Endothelial cell of hepatic sinusoid (primary cell): ENCODE measurements around the gene TAF4B.
"Not testable (repeated sequence)": the region's sequence is repeated elsewhere in the genome, so short reads cannot be mapped to it uniquely, and the experiment has no call there.

Source experiments
- in situ Hi-C: cut with HindIII; loops from 2 replicates; pipeline ENCODE4 v1.10.0; 2017; ENCODE audit warnings: low sequenced_read_pairs

TAF4B gene

GRCh38 chr18:26237363-26237762, 11.1 kb downstream of the TAF4B start:
- in situ Hi-C loops: not testable (repeated sequence)

- in situ Hi-C loops: not testable (repeated sequence)
These were observed 12.5 kb downstream of the TAF4B start for GRCh38 chr18:26238718-26239117.

GRCh38 chr18:26242392-26242791, 16.1 kb downstream of the TAF4B start:
- in situ Hi-C loops: not testable (repeated sequence)

- in situ Hi-C loops: not testable (repeated sequence)
These were observed 19.2 kb downstream of the TAF4B start for GRCh38 chr18:26245434-26245833.

- in situ Hi-C loops: no loop called here
These were observed 26.2 kb downstream of the TAF4B start for GRCh38 chr18:26252411-26252810.

- in situ Hi-C loops: not testable (repeated sequence)
These were observed 28.6 kb downstream of the TAF4B start for GRCh38 chr18:26254808-26255207.

GRCh38 chr18:26255695-26256622, 29.7 kb downstream of the TAF4B start:
- in situ Hi-C loops: no loop called here

GRCh38 chr18:26258711-26259110, 32.5 kb downstream of the TAF4B start:
- in situ Hi-C loops: no loop called here

- in situ Hi-C loops: not testable (repeated sequence)
These were observed 33.2 kb downstream of the TAF4B start for GRCh38 chr18:26259416-26259815.

- in situ Hi-C loops: no loop called here
These were observed 35.9 kb downstream of the TAF4B start for GRCh38 chr18:26262156-26262555.

GRCh38 chr18:26267357-26267930, 41.2 kb downstream of the TAF4B start:
- in situ Hi-C loops: no loop called here

- in situ Hi-C loops: no loop called here
These were observed 42.2 kb downstream of the TAF4B start for GRCh38 chr18:26268454-26268853.

GRCh38 chr18:26271917-26272549, 45.8 kb downstream of the TAF4B start:
- in situ Hi-C loops: no loop called here

- in situ Hi-C loops: no loop called here
These were observed 51.1 kb downstream of the TAF4B start for GRCh38 chr18:26277374-26277773.

- in situ Hi-C loops: no loop called here
These were observed 53.2 kb downstream of the TAF4B start for GRCh38 chr18:26279428-26279827.

- in situ Hi-C loops: no loop called here
These were observed 59.8 kb downstream of the TAF4B start for GRCh38 chr18:26286008-26286407.

GRCh38 chr18:26287644-26288043, 61.4 kb downstream of the TAF4B start:
- in situ Hi-C loops: no loop called here

GRCh38 chr18:26290385-26290784, 64.1 kb downstream of the TAF4B start:
- in situ Hi-C loops: no loop called here

- in situ Hi-C loops: no loop called here
These were observed 67.7 kb downstream of the TAF4B start for GRCh38 chr18:26293982-26294381.

GRCh38 chr18:26298107-26298506, 71.9 kb downstream of the TAF4B start:
- in situ Hi-C loops: no loop called here

GRCh38 chr18:26301681-26302080, 75.4 kb downstream of the TAF4B start:
- in situ Hi-C loops: no loop called here

- in situ Hi-C loops: not testable (repeated sequence)
These were observed 77.0 kb downstream of the TAF4B start for GRCh38 chr18:26303222-26303621.
